Adrenal gland (tissue), 12 donors: ENCODE measurements around the gene DLGAP4. TPM values are rescaled to one million over a fixed set of nuclear protein-coding genes. Genes with fewer than 3 reads are reported as not detected.

Experiments
- DNase-seq, 7 donors: peaks; one replicate each; pipeline ENCODE4 v3.0.0-alpha.2; 2019 to 2020
- H3K27ac ChIP-seq, 5 donors: fragments of 200-600 bp; sonication (generic) in 4 of 5; 1 replicate in 3 of 5; 2 replicates in 2 of 5; pipeline versions ENCODE4 v1.5.1 to v1.8.0; 2016 to 2020; ENCODE audit warnings: mild to moderate bottlenecking in 1 of 5
- H3K27me3 ChIP-seq: fragments of 200-600 bp; 2 replicates; pipeline ENCODE4 v1.8.0; 2021
- H3K36me3 ChIP-seq, 2 donors: fragments of 200-600 bp; replicated peaks in 1 of 2; 1 replicate in 1 of 2; 2 replicates in 1 of 2; pipeline versions ENCODE4 v1.5.1 to v1.8.0; 2018 to 2022
- H3K4me1 ChIP-seq, 2 donors: fragments of 200-600 bp; replicated peaks in 1 of 2; 1 replicate in 1 of 2; 2 replicates in 1 of 2; pipeline versions ENCODE4 v1.5.1 to v1.8.0; 2018 to 2021
- H3K4me3 ChIP-seq, 4 donors: fragments of 200-600 bp; sonication (generic) in 3 of 4; one replicate each; pipeline ENCODE4 v1.5.1; 2016 to 2018
- H3K9me3 ChIP-seq, 3 donors: fragments of 200-600 bp; sonication (generic) in 1 of 3; replicated peaks in 1 of 3; 1 replicate in 2 of 3; 2 replicates in 1 of 3; pipeline versions ENCODE4 v1.5.1 to v1.8.0; 2016 to 2021
- POLR2A ChIP-seq, 2 donors: fragments of 450-650 bp; IDR thresholded peaks; one replicate each; pipeline ENCODE4 v1.6.1; 2017; ENCODE audit warnings: antibody characterized with exemption in 2 of 2, mild to moderate bottlenecking in 2 of 2, moderate library complexity in 1 of 2
- WGBS, 4 donors: extraction: QIAGEN DNeasy Blood & Tissue Kit in 2 of 4; methylation state at CpG; one replicate each; pipeline versions ENCODE4 v1.1.5 to v1.1.7; 2013 to 2017; 5-methylcytosine and 5-hydroxymethylcytosine counted together
- intact Hi-C, 2 donors: fragments of 100-400 bp; cut with DNase I; formaldehyde crosslinking; loops; one replicate each; pipeline versions ENCODE4 v1.14.1 to v1.15.0; 2022 to 2023
- polyA plus RNA-seq, 3 donors: library from polyadenylated mRNA; stranded (reverse); fragments of 200-250 nt in 2 of 3; fragments of 350-450 nt in 1 of 3; fragmentation: Illumina TruSeq in 1 of 3; extraction: RNeasy Lipid Tissue Mini Kit (QIAGEN cat#74804) in 1 of 3; gene quantifications; one replicate each; pipeline ENCODE4 v1.2.3, GENCODE V29; 2013 to 2014
- total RNA-seq, 9 donors: library from RNA; depleted of rRNA in 4 of 9; stranded (reverse); fragments of >200 nt in 4 of 9; fragments of 120-200 nt in 1 of 9; fragmentation: NEBNext Ultra II Directional in 1 of 9; extraction: Animal tissue kit (Norgen Biotek cat#: 25700) in 1 of 9; gene quantifications; one replicate each; pipeline versions ENCODE4 v1.1.0 to v1.2.4, GENCODE V29; 2013 to 2023
- TF ChIP-seq, protein P1 (sequence below), 6 experiments: fragments of 450-650 bp in 4 of 6; fragments of 200-600 bp in 2 of 6; sonication (generic) in 1 of 6; IDR thresholded peaks; 1 replicate in 5 of 6; 2 replicates in 1 of 6; pipeline versions ENCODE4 v1.5.1 to v1.8.0; 2016 to 2021; ENCODE audit warnings: antibody characterized with exemption in 6 of 6, mild to moderate bottlenecking in 2 of 6, moderate library complexity in 1 of 6
- donor health status: healthy with polysubstance abuse.
- donor health status: Bipolar disorder and iron deficiency.
- donor health status: DM: yes; HTN: yes; CAD: no.
- donor health status: DM: no; HTN: no; CAD: no.
- donor health status: DM: no; HTN: no; CAD: no.
- donor health status: DM: yes; HTN: yes; CAD: no.

Gene DLGAP4
- total and polyA plus RNA-seq, 12 donors = 13.5 to 95.2 (median 64.0) TPM

- no peak overlapping the region for H3K27ac ChIP-seq
- no peak overlapping the region for H3K4me3 ChIP-seq
- H3K4me1 ChIP-seq = peaks cover 0 to 4% of the 10 kb centered on the region in 2 donors
- no peaks in the 10 kb centered on the region for H3K27me3 ChIP-seq
- 80 to 92% (median 82%) methylated on average over 11 to 12 of the region's 12 CpGs for WGBS, 4 donors
- no peaks in the 10 kb centered on the region for H3K9me3 ChIP-seq
- TF ChIP-seq POLR2A (IDR thresholded peaks at IDR 0.05) = no peak
- TF ChIP-seq, protein P1, sequence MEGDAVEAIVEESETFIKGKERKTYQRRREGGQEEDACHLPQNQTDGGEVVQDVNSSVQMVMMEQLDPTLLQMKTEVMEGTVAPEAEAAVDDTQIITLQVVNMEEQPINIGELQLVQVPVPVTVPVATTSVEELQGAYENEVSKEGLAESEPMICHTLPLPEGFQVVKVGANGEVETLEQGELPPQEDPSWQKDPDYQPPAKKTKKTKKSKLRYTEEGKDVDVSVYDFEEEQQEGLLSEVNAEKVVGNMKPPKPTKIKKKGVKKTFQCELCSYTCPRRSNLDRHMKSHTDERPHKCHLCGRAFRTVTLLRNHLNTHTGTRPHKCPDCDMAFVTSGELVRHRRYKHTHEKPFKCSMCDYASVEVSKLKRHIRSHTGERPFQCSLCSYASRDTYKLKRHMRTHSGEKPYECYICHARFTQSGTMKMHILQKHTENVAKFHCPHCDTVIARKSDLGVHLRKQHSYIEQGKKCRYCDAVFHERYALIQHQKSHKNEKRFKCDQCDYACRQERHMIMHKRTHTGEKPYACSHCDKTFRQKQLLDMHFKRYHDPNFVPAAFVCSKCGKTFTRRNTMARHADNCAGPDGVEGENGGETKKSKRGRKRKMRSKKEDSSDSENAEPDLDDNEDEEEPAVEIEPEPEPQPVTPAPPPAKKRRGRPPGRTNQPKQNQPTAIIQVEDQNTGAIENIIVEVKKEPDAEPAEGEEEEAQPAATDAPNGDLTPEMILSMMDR (IDR thresholded peaks at IDR 0.05) = no peak
- peaks cover 0 to 5% of the 10 kb centered on the region in 2 donors for H3K36me3 ChIP-seq
- no peak for DNase-seq
- intact Hi-C loops = no loop called here
Measured at GRCh38 chr20:36261389-36262105, 44.6 kb upstream of the DLGAP4 start.

GRCh38 chr20:36262440-36262839 is 43.7 kb upstream of the DLGAP4 start:
- DNase-seq = no peak
- Histone ChIP-seq H3K27me3 (no peaks in the 10 kb centered on the region), H3K4me3 (no peak overlapping the region), H3K36me3 (no peaks in the 10 kb centered on the region), H3K9me3 (no peaks in the 10 kb centered on the region), H3K4me1 (peaks cover 0 to 4% of the 10 kb centered on the region in 2 donors), H3K27ac (no peak overlapping the region)
- WGBS, 4 donors = 79 to 88% (median 85%) methylated on average over 5 to 12 of the region's 12 CpGs
- TF ChIP-seq POLR2A (IDR thresholded peaks at IDR 0.05) = no peak
- TF ChIP-seq, protein P1 (IDR thresholded peaks at IDR 0.05) = no peak
- intact Hi-C loops = no loop called here

DNA sequence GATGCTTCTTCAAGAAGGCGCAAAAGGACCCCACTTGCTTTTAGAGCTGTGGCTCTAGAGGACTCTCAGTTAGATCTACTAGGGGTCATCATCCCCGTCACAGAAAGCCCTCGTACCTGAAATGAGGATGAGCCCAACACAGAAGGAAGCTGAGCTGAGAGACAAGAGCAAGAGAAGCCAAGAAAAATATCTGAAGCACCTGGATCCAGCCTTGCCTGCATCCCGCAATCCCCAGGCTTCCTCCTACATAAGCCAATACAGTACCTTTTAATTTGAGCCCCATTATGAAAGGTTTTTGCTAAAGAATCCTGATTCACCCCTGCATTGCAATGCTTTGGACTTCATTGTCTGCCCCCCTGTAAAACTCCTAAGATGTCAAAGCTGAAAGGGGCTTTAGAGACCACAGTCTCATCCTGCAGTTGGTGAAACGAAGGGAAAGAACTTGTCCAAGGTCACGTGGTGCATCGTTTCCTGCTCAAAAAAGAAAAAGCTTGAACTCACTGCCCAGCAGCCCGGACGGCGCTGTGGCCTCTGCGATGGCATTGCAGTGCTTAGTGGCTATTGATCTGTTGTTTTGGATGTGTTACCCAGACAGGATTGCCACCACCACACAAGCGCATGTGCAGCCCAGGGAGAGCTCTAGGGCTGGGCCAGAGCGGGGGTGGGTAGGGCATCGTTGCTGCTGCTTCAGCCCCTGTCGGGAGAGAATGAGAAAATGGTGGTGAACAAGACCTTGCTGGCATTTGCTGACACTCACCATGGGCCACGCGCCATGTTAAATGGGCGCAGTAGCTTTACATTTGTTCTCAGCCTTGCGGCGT is 41.5 kb upstream of the DLGAP4 start:
- no peaks in the 10 kb centered on the region for H3K4me1 ChIP-seq
- WGBS, 4 donors = 78 to 89% (median 87%) methylated on average over 7 to 20 of the region's 20 CpGs
- no peak overlapping the region for H3K27ac ChIP-seq
- no peaks in the 10 kb centered on the region for H3K27me3 ChIP-seq
- intact Hi-C loops = no loop called here
- TF ChIP-seq, protein P1 (IDR thresholded peaks at IDR 0.05) = no peak
- TF ChIP-seq POLR2A (IDR thresholded peaks at IDR 0.05) = no peak
- H3K9me3 ChIP-seq = no peaks in the 10 kb centered on the region
- no peak for DNase-seq
- H3K4me3 ChIP-seq = no peak overlapping the region
- no peaks in the 10 kb centered on the region for H3K36me3 ChIP-seq

- DNase-seq = no peak
- TF ChIP-seq, protein P1 (IDR thresholded peaks at IDR 0.05) = no peak
- no peak for TF ChIP-seq POLR2A (IDR thresholded peaks at IDR 0.05)
- Histone ChIP-seq H3K36me3 (no peaks in the 10 kb centered on the region), H3K9me3 (no peaks in the 10 kb centered on the region), H3K4me1 (no peaks in the 10 kb centered on the region), H3K4me3 (no peak overlapping the region), H3K27me3 (no peaks in the 10 kb centered on the region), H3K27ac (no peak overlapping the region)
- 75 to 90% (median 85%) methylated on average over 4 to 6 of the region's 6 CpGs for whole genome bisulfite sequencing, 4 donors
- intact Hi-C loops = no loop called here
Measured at GRCh38 chr20:36266189-36266588, 40.0 kb upstream of the DLGAP4 start.
